Ectodermal cell (in vitro differentiated cells): ENCODE measurements around the gene GNAT1.
"Not testable (repeated sequence)": the region's sequence is repeated elsewhere in the genome, so short reads cannot be mapped to it uniquely, and the experiment has no call there.

Source experiments
- H3K27ac ChIP-seq: 2 replicates; pipeline ENCODE4 v1.7.0; 2013; ENCODE audit warnings: mild to moderate bottlenecking, low read depth, low read length; ENCODE audit not compliant: insufficient read depth, poor library complexity, severe bottlenecking
- H3K27me3 ChIP-seq: 2 replicates; pipeline ENCODE4 v1.7.0; 2013; ENCODE audit warnings: mild to moderate bottlenecking, low read length; ENCODE audit not compliant: insufficient read depth, control insufficient read depth, poor library complexity, severe bottlenecking
- H3K36me3 ChIP-seq: one replicate; pipeline ENCODE4 v1.7.0; 2013; ENCODE audit warnings: low read length; ENCODE audit not compliant: control insufficient read depth, insufficient read depth
- H3K4me1 ChIP-seq: one replicate; pipeline ENCODE4 v1.7.0; 2013; ENCODE audit warnings: low read length; ENCODE audit not compliant: control insufficient read depth, insufficient read depth
- H3K4me3 ChIP-seq: 2 replicates; pipeline ENCODE4 v1.7.0; 2013; ENCODE audit warnings: low read depth, low read length, control low read depth; ENCODE audit not compliant: insufficient read depth
- H3K9me3 ChIP-seq: 2 replicates; pipeline ENCODE4 v1.7.0; 2013; ENCODE audit warnings: mild to moderate bottlenecking, low read length, moderate library complexity; ENCODE audit not compliant: control insufficient read depth
- WGBS, 2 experiments: methylation state at CpG; one replicate each; pipeline ENCODE4 v1.1.7; 2013; ENCODE audit warnings: missing lambda C conversion rate in 2 of 2; 5-methylcytosine and 5-hydroxymethylcytosine counted together

Gene GNAT1

GRCh38 chr3:50237754-50238548 lies 46.5 kb downstream of the GNAT1 start:
- Histone ChIP-seq H3K4me1 (peaks cover 56% of the 10 kb centered on the region), H3K36me3 (no peaks in the 10 kb centered on the region)
- WGBS, 2 experiments, result 7% methylated on average over 31 of the region's 31 CpGs

GRCh38 chr3:50238549-50239026 lies 47.2 kb downstream of the GNAT1 start:
- H3K27ac ChIP-seq, result no peak overlapping the region
- H3K36me3 ChIP-seq, result no peaks in the 10 kb centered on the region
- H3K4me1 ChIP-seq, result peaks cover 56% of the 10 kb centered on the region
- peak overlapping the region; percentile 81 for H3K4me3 ChIP-seq
- WGBS, 2 experiments, result 87 to 91% methylated on average over 7 of the region's 7 CpGs
- H3K27me3 ChIP-seq, result no peaks in the 10 kb centered on the region
- no peaks in the 10 kb centered on the region for H3K9me3 ChIP-seq

More at GRCh38 chr3:50237754-50238548, 46.5 kb downstream of the GNAT1 start:
- no peaks in the 10 kb centered on the region for H3K27me3 ChIP-seq
- H3K4me3 ChIP-seq, result peak overlapping the region; percentile 81
- no peaks in the 10 kb centered on the region for H3K9me3 ChIP-seq
- peak overlapping the region; percentile 48 for H3K27ac ChIP-seq

- 47 to 53% methylated on average over 4 of the region's 4 CpGs for WGBS, 2 experiments
- H3K27ac ChIP-seq, result peak overlapping the region; percentile 50
- peaks cover 55% of the 10 kb centered on the region for H3K4me1 ChIP-seq
- H3K27me3 ChIP-seq, result no peaks in the 10 kb centered on the region
- H3K36me3 ChIP-seq, result no peaks in the 10 kb centered on the region
- no peaks in the 10 kb centered on the region for H3K9me3 ChIP-seq
- peak overlapping the region; percentile 81 for H3K4me3 ChIP-seq
Observed at GRCh38 chr3:50239649-50240048, 48.2 kb downstream of the GNAT1 start.

- Histone ChIP-seq H3K27ac (peak overlapping the region; percentile 93), H3K4me1 (peaks cover 69% of the 10 kb centered on the region), H3K27me3 (no peaks in the 10 kb centered on the region), H3K9me3 (no peaks in the 10 kb centered on the region), H3K36me3 (no peaks in the 10 kb centered on the region), H3K4me3 (peak overlapping the region; percentile 22)
- 1 to 2% methylated on average over 4 of the region's 4 CpGs for WGBS, 2 experiments
Observed at GRCh38 chr3:50241163-50241562, 49.8 kb downstream of the GNAT1 start.

GRCh38 chr3:50241713-50242380 lies 50.4 kb downstream of the GNAT1 start:
- Histone ChIP-seq H3K27ac (peak overlapping the region; percentile 93), H3K4me1 (peaks cover 76% of the 10 kb centered on the region), H3K4me3 (peak overlapping the region; percentile 22), H3K27me3 (no peaks in the 10 kb centered on the region), H3K36me3 (no peaks in the 10 kb centered on the region), H3K9me3 (no peaks in the 10 kb centered on the region)
- 77 to 81% methylated on average over 7 of the region's 7 CpGs for WGBS, 2 experiments

- Histone ChIP-seq H3K36me3 (no peaks in the 10 kb centered on the region), H3K9me3 (no peaks in the 10 kb centered on the region), H3K4me3 (peak overlapping the region; percentile 22), H3K27ac (no peak overlapping the region), H3K27me3 (no peaks in the 10 kb centered on the region), H3K4me1 (peaks cover 80% of the 10 kb centered on the region)
- WGBS, 2 experiments, result 80 to 87% methylated on average over 3 of the region's 3 CpGs
Observed at GRCh38 chr3:50242381-50242770, 51.0 kb downstream of the GNAT1 start.

GRCh38 chr3:50242851-50243542 lies 51.6 kb downstream of the GNAT1 start:
- 77 to 80% methylated on average over 14 of the region's 14 CpGs for WGBS, 2 experiments
- Histone ChIP-seq H3K27ac (no peak overlapping the region), H3K27me3 (no peaks in the 10 kb centered on the region), H3K9me3 (no peaks in the 10 kb centered on the region), H3K4me1 (peaks cover 84% of the 10 kb centered on the region), H3K36me3 (no peaks in the 10 kb centered on the region), H3K4me3 (no peak overlapping the region)

GRCh38 chr3:50243543-50243895 lies 52.1 kb downstream of the GNAT1 start:
- peaks cover 81% of the 10 kb centered on the region for H3K4me1 ChIP-seq
- H3K4me3 ChIP-seq, result no peak overlapping the region
- WGBS, 2 experiments, result 93 to 98% methylated on average over 4 of the region's 4 CpGs
- no peaks in the 10 kb centered on the region for H3K36me3 ChIP-seq
- H3K27ac ChIP-seq, result no peak overlapping the region
- H3K27me3 ChIP-seq, result no peaks in the 10 kb centered on the region
- no peaks in the 10 kb centered on the region for H3K9me3 ChIP-seq

GRCh38 chr3:50244813-50245212 lies 53.4 kb downstream of the GNAT1 start:
- WGBS, 2 experiments, result 92 to 95% methylated on average over 6 of the region's 6 CpGs
- H3K27me3 ChIP-seq, H3K4me3 ChIP-seq, H3K36me3 ChIP-seq, H3K9me3 ChIP-seq: not testable (repeated sequence)
- Histone ChIP-seq H3K4me1 (peaks cover 70% of the 10 kb centered on the region), H3K27ac (peak overlapping the region; percentile 44)

- 84 to 87% methylated on average over 16 of the region's 16 CpGs for WGBS, 2 experiments
- H3K27me3 ChIP-seq, result no peaks in the 10 kb centered on the region
- H3K36me3 ChIP-seq, result peaks cover 5% of the 10 kb centered on the region
- peak overlapping the region; percentile 80 for H3K27ac ChIP-seq
- H3K9me3 ChIP-seq, result no peaks in the 10 kb centered on the region
- peaks cover 65% of the 10 kb centered on the region for H3K4me1 ChIP-seq
- no peak overlapping the region for H3K4me3 ChIP-seq
Observed at GRCh38 chr3:50245251-50245745, 53.9 kb downstream of the GNAT1 start.
